Measurements from ENCODE around the gene METTL21A.

GRCh38 chr2:207584952-207585351, 40.2 kb downstream of the METTL21A start:
- TF ChIP-seq CTCF (conservative IDR thresholded peaks at IDR 0.05; ENCODE audit: low read depth in 2 of 2) (no peak), ZNF331 (CRISPR knock-in tag; IDR thresholded peaks at IDR 0.05; ENCODE audit: low read depth) (no peak), JUNB (IDR thresholded peaks at IDR 0.05; ENCODE audit: unreplicated experiment) (no peak), POLR2AphosphoS5 (IDR thresholded peaks at IDR 0.05; ENCODE audit: low read depth) (no peak), EZH2 (IDR thresholded peaks at IDR 0.05; ENCODE audit: low read depth, unreplicated experiment) (no peak), EZH2phosphoT487 (IDR thresholded peaks at IDR 0.05; ENCODE audit: unreplicated experiment) (no peak), REST (IDR thresholded peaks at IDR 0.05; ENCODE audit: unreplicated experiment) (no peak)
